SK-N-SH (cell line): ENCODE results near the gene PRKCQ. TPM values are rescaled to one million over a fixed set of nuclear protein-coding genes. Genes with fewer than 3 reads are reported as not detected.

Source experiments
- CTCF ChIA-PET: fragments of 300-600, 350-600 bp; formaldehyde crosslinking; extraction: SDS; loops from one replicate; lab custom pipeline; 2021; lab: Yijun Ruan, JAX
- POLR2A ChIA-PET: fragments of 350-600 bp; sonication (Branson Sonifier 250); formaldehyde crosslinking; extraction: SDS; loops from one replicate; lab custom pipeline; 2020; ENCODE audit warnings: antibody characterized with exemption, inconsistent platforms; lab: Yijun Ruan, JAX
- DNase-seq: peaks from one replicate; pipeline ENCODE4 v3.0.0; 2012
- H2AFZ ChIP-seq: fragments of 200-600 bp; sonication (generic); 2 replicates; pipeline ENCODE4 v1.8.1; 2016; ENCODE audit warnings: antibody characterized with exemption, mild to moderate bottlenecking, low read depth
- H3F3A ChIP-seq: fragments of 200-600 bp; sonication (generic); replicated peaks from 2 replicates; pipeline ENCODE3; 2016; ENCODE audit warnings: antibody characterized with exemption, mild to moderate bottlenecking; ENCODE audit not compliant: insufficient read depth
- H3K27ac ChIP-seq, 2 experiments: fragments of 200-500 bp in 1 of 2; fragments of 200-600 bp in 1 of 2; sonication (Bioruptor generic) in 1 of 2; sonication (generic), shearing (Covaris generic) in 1 of 2; 2 replicates each; pipeline versions ENCODE4 v1.5.1 to v1.6.1; 2014 to 2016; ENCODE audit warnings: low read depth in 2 of 2, inconsistent platforms in 1 of 2, low read length in 1 of 2, mild to moderate bottlenecking in 1 of 2, mixed read lengths in 1 of 2
- H3K27me3 ChIP-seq: fragments of 200-600 bp; sonication (generic), shearing (Covaris generic); 2 replicates; pipeline ENCODE4 v1.6.1; 2016; ENCODE audit warnings: mixed run types; ENCODE audit not compliant: insufficient read depth
- H3K36me3 ChIP-seq, 2 experiments: fragments of 200-500 bp in 1 of 2; fragments of 200-600 bp in 1 of 2; sonication (Bioruptor generic) in 1 of 2; sonication (generic) in 1 of 2; replicated peaks in 1 of 2; 2 replicates each; pipeline versions ENCODE3 to v1.5.1; 2014 to 2016; ENCODE audit warnings: low read length in 1 of 2, mild to moderate bottlenecking in 1 of 2; ENCODE audit not compliant: insufficient read depth in 2 of 2, control insufficient read depth in 1 of 2
- H3K4me1 ChIP-seq, 2 experiments: fragments of 200-500 bp in 1 of 2; fragments of 200-600 bp in 1 of 2; sonication (Bioruptor generic) in 1 of 2; sonication (generic), shearing (Covaris generic) in 1 of 2; 2 replicates each; pipeline versions ENCODE4 v1.5.1 to v1.6.1; 2014 to 2016; ENCODE audit warnings: low read depth in 1 of 2, low read length in 1 of 2, mixed run types in 1 of 2; ENCODE audit not compliant: insufficient read depth in 2 of 2, control insufficient read depth in 1 of 2
- H3K4me2 ChIP-seq: fragments of 200-600 bp; sonication (generic), shearing (Covaris generic); 2 replicates; pipeline ENCODE4 v1.6.1; 2017; ENCODE audit warnings: mixed run types
- H3K4me3 ChIP-seq, 2 experiments: fragments of 200-500 bp in 1 of 2; fragments of 200-600 bp in 1 of 2; sonication (Bioruptor generic) in 1 of 2; sonication (generic), shearing (Covaris generic) in 1 of 2; 2 replicates each; pipeline versions ENCODE4 v1.5.1 to v1.8.1; 2014 to 2016; ENCODE audit warnings: low read depth in 2 of 2, inconsistent platforms in 1 of 2, low read length in 1 of 2, mild to moderate bottlenecking in 1 of 2, mixed read lengths in 1 of 2, moderate library complexity in 1 of 2
- H3K79me2 ChIP-seq: fragments of 200-600 bp; sonication (generic); 2 replicates; pipeline ENCODE4 v1.8.1; 2017; ENCODE audit warnings: mild to moderate bottlenecking; ENCODE audit not compliant: insufficient read depth
- H3K9ac ChIP-seq: fragments of 200-600 bp; sonication (generic); 2 replicates; pipeline ENCODE4 v1.6.1; 2017; ENCODE audit warnings: mixed run types
- H3K9me2 ChIP-seq: fragments of 200-600 bp; sonication (generic); 2 replicates; pipeline ENCODE4 v1.6.1; 2017; ENCODE audit warnings: mixed run types
- H3K9me3 ChIP-seq: fragments of 200-600 bp; sonication (generic); 2 replicates; pipeline ENCODE4 v1.6.1; 2017; ENCODE audit warnings: mixed run types, mild to moderate bottlenecking, moderate library complexity
- H4K20me1 ChIP-seq: fragments of 200-600 bp; sonication (generic); 2 replicates; pipeline ENCODE4 v1.6.1; 2017; ENCODE audit warnings: mild to moderate bottlenecking, mixed run types; ENCODE audit not compliant: insufficient read depth
- CHD2 ChIP-seq: fragments of 150-350 bp; IDR thresholded peaks from 2 replicates; pipeline ENCODE4 v1.6.1; 2018; ENCODE audit warnings: low read length; ENCODE audit not compliant: partially characterized antibody
- ELF1 ChIP-seq: IDR thresholded peaks from 2 replicates; pipeline ENCODE4 v1.4.0; 2012
- EP300 ChIP-seq, 2 experiments: IDR thresholded peaks; 2 replicates each; pipeline versions ENCODE4 v1.4.0 to v1.6.1; 2012; ENCODE audit warnings: borderline replicate concordance in 1 of 2, low read depth in 1 of 2, low read length in 1 of 2
- EZH2phosphoT487 ChIP-seq: fragments of 200-600 bp; sonication (generic); IDR thresholded peaks from 2 replicates; pipeline ENCODE4 v1.6.1; 2017; ENCODE audit warnings: low read depth, mixed run types, mild to moderate bottlenecking, antibody characterized with exemption, moderate library complexity, borderline replicate concordance
- FOSL2 ChIP-seq: IDR thresholded peaks from 2 replicates; pipeline ENCODE4 v1.4.0; 2012; ENCODE audit warnings: low read depth, mild to moderate bottlenecking, moderate library complexity, borderline replicate concordance
- FOXM1 ChIP-seq: IDR thresholded peaks from 2 replicates; pipeline ENCODE4 v1.4.0; 2012; ENCODE audit warnings: low read depth, mild to moderate bottlenecking
- GABPA ChIP-seq: IDR thresholded peaks from 2 replicates; pipeline ENCODE4 v1.4.0; 2012; ENCODE audit warnings: low read depth, mild to moderate bottlenecking
- IRF3 ChIP-seq: fragments of 150-350 bp; IDR thresholded peaks from 2 replicates; pipeline ENCODE4 v1.6.1; 2016; ENCODE audit warnings: mild to moderate bottlenecking, low read depth, low read length
- MEF2A ChIP-seq: IDR thresholded peaks from 2 replicates; pipeline ENCODE4 v1.4.0; 2012; ENCODE audit warnings: low read depth, borderline replicate concordance
- MXI1 ChIP-seq: IDR thresholded peaks from 2 replicates; pipeline ENCODE4 v1.6.1; 2012; ENCODE audit warnings: mild to moderate bottlenecking, low read depth, low read length, improper control_type of control experiment
- POLR2AphosphoS5 ChIP-seq: IDR thresholded peaks from 2 replicates; pipeline ENCODE4 v1.6.1; 2012; ENCODE audit warnings: low read depth, low read length
- RAD21 ChIP-seq: IDR thresholded peaks from 2 replicates; pipeline ENCODE4 v1.6.1; 2012; ENCODE audit warnings: mild to moderate bottlenecking, low read length
- RXRA ChIP-seq: IDR thresholded peaks from 2 replicates; pipeline ENCODE4 v1.4.0; 2012; ENCODE audit warnings: low read depth, mild to moderate bottlenecking, borderline replicate concordance
- SIN3A ChIP-seq: IDR thresholded peaks from 2 replicates; pipeline ENCODE4 v1.6.1; 2012; ENCODE audit warnings: low read depth, mild to moderate bottlenecking, low read length, moderate library complexity, borderline replicate concordance
- TCF12 ChIP-seq: IDR thresholded peaks from 2 replicates; pipeline ENCODE4 v1.4.0; 2012
- TEAD4 ChIP-seq: IDR thresholded peaks from 2 replicates; pipeline ENCODE4 v1.4.0; 2012; ENCODE audit warnings: mild to moderate bottlenecking, borderline replicate concordance; ENCODE audit not compliant: insufficient read depth
- YY1 ChIP-seq: IDR thresholded peaks from 2 replicates; pipeline ENCODE4 v1.4.0; 2012; ENCODE audit warnings: low read depth, mild to moderate bottlenecking
- WGBS: methylation state at CpG from one replicate; pipeline ENCODE4 v1.1.6; 2017; ENCODE audit warnings: low lambda C conversion rate; 5-methylcytosine and 5-hydroxymethylcytosine counted together
- polyA plus RNA-seq, 3 experiments: library from polyadenylated mRNA; depleted of rRNA; stranded (reverse); fragments of >200 nt; gene quantifications; 2 replicates each; pipeline ENCODE4 v1.2.3, GENCODE V29; 2012
- TF ChIP-seq, protein P1 (sequence below): IDR thresholded peaks from 2 replicates; pipeline ENCODE4 v1.4.0; 2012; ENCODE audit warnings: low read depth, borderline replicate concordance
- TF ChIP-seq, protein P2 (sequence below): IDR thresholded peaks from 2 replicates; pipeline ENCODE4; 2012

PRKCQ gene
- polyA plus RNA-seq, 1 of the 3 experiments (the other 2 are of a cell fraction), result 0.18 TPM

- Histone ChIP-seq H3F3A (no peaks in the 10 kb centered on the region), H2AFZ (no peak overlapping the region), H4K20me1 (no peaks in the 10 kb centered on the region)
- CTCF ChIA-PET, result interaction anchor here (1.0 kb wide), 2 partner anchors 26 to 92 kb away, joined by 3 read pairs; no protein-coding TSS in a partner anchor
- POLR2A ChIA-PET, result no interaction called here
- TF ChIP-seq RXRA, result no peak
- no peak for TF ChIP-seq IRF3
- no peak for TF ChIP-seq ELF1
- TF ChIP-seq, protein P1, sequence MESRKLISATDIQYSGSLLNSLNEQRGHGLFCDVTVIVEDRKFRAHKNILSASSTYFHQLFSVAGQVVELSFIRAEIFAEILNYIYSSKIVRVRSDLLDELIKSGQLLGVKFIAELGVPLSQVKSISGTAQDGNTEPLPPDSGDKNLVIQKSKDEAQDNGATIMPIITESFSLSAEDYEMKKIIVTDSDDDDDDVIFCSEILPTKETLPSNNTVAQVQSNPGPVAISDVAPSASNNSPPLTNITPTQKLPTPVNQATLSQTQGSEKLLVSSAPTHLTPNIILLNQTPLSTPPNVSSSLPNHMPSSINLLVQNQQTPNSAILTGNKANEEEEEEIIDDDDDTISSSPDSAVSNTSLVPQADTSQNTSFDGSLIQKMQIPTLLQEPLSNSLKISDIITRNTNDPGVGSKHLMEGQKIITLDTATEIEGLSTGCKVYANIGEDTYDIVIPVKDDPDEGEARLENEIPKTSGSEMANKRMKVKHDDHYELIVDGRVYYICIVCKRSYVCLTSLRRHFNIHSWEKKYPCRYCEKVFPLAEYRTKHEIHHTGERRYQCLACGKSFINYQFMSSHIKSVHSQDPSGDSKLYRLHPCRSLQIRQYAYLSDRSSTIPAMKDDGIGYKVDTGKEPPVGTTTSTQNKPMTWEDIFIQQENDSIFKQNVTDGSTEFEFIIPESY, result no peak
- no peak for TF ChIP-seq FOXM1
- TF ChIP-seq, all 33 proteins: peak for 0
- peaks cover 24% of the 10 kb centered on the region for H3K27me3 ChIP-seq
- H3K4me3 ChIP-seq, result no peak overlapping the region
- H3K36me3 ChIP-seq, result no peaks in the 10 kb centered on the region
- no peak overlapping the region for H3K4me2 ChIP-seq
- no peak for DNase-seq
- WGBS, result 58% methylated on average over 8 of the region's 8 CpGs
- no peaks in the 10 kb centered on the region for H3K9me2 ChIP-seq
- no peaks in the 10 kb centered on the region for H3K79me2 ChIP-seq
- no peak overlapping the region for H3K27ac ChIP-seq
- H3K9me3 ChIP-seq, result no peaks in the 10 kb centered on the region
- H3K4me1 ChIP-seq, result peaks cover 0 to 7% of the 10 kb centered on the region in 2 experiments; a peak in 1 of 4 replicates
- no peak overlapping the region for H3K9ac ChIP-seq
Measured at GRCh38 chr10:6578795-6579182, 1.3 kb downstream of the PRKCQ start.

GRCh38 chr10:6578251-6578771 is 1.8 kb downstream of the PRKCQ start:
- H2AFZ ChIP-seq, result no peak overlapping the region
- H3K36me3 ChIP-seq, result no peaks in the 10 kb centered on the region
- WGBS, result 78% methylated on average over 11 of the region's 11 CpGs
- no peak overlapping the region for H3K4me3 ChIP-seq
- no peaks in the 10 kb centered on the region for H3K79me2 ChIP-seq
- no peaks in the 10 kb centered on the region for H3K9me3 ChIP-seq
- H3K27ac ChIP-seq, result no peak overlapping the region
- no peaks in the 10 kb centered on the region for H4K20me1 ChIP-seq
- CTCF ChIA-PET, result interaction anchor here (0.6 to 1.0 kb wide), 3 partner anchors 19 to 93 kb away, joined by 3 read pairs; no protein-coding TSS in a partner anchor
- peaks cover 28% of the 10 kb centered on the region for H3K27me3 ChIP-seq
- DNase-seq, result no peak
- POLR2A ChIA-PET, result no interaction called here
- TF ChIP-seq, protein P2, sequence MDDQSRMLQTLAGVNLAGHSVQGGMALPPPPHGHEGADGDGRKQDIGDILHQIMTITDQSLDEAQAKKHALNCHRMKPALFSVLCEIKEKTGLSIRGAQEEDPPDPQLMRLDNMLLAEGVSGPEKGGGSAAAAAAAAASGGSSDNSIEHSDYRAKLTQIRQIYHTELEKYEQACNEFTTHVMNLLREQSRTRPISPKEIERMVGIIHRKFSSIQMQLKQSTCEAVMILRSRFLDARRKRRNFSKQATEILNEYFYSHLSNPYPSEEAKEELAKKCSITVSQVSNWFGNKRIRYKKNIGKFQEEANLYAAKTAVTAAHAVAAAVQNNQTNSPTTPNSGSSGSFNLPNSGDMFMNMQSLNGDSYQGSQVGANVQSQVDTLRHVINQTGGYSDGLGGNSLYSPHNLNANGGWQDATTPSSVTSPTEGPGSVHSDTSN, result no peak
- TF ChIP-seq FOSL2 (no peak), ELF1 (no peak), EP300 (IDR thresholded peaks at IDR 0.05; ENCODE audit: borderline replicate concordance in 1 of 2, low read depth in 1 of 2, low read length in 1 of 2) (no peak), CHD2 (no peak), FOXM1 (no peak), MEF2A (no peak), GABPA (no peak), RXRA (no peak), RAD21 (no peak), MXI1 (no peak), TCF12 (no peak), SIN3A (no peak), POLR2AphosphoS5 (no peak), TEAD4 (no peak), EZH2phosphoT487 (no peak), YY1 (no peak)
- TF ChIP-seq, all 33 proteins: peak for 0
- no peaks in the 10 kb centered on the region for H3F3A ChIP-seq
- H3K9ac ChIP-seq, result no peak overlapping the region
- H3K4me1 ChIP-seq, result peaks cover 0 to 7% of the 10 kb centered on the region in 2 experiments; a peak in 1 of 4 replicates
- no peaks in the 10 kb centered on the region for H3K9me2 ChIP-seq
- H3K4me2 ChIP-seq, result no peak overlapping the region
